ENCODE data around the gene TOMM6. TPM values are rescaled to one million over a fixed set of nuclear protein-coding genes. Genes with fewer than 3 reads are reported as not detected.
"Not testable (repeated sequence)": the region's sequence is repeated elsewhere in the genome, so short reads cannot be mapped to it uniquely, and the experiment has no call there.

Gene TOMM6
- total RNA-seq, 2 experiments from 2014 or later: 167 to 202 TPM

- ChIA-PET POLR2A (no interaction called here), CTCF (interaction anchor here (1.6 to 3.9 kb wide), 3 partner anchors 9 to 248 kb away, joined by 4 to 28 read pairs (median 5); partner anchors contain the start of gene TOMM6)
- Mint-ChIP-seq H3K4me3 (no peak overlapping the region), H3K4me1 (peaks cover 3% of the 10 kb centered on the region), H3K27ac (no peak overlapping the region), H3K36me3 (ENCODE audit: low read depth) (peaks cover 9% of the 10 kb centered on the region), H3K27me3 (no peaks in the 10 kb centered on the region), H3K9me3 (no peaks in the 10 kb centered on the region)
- DNase-seq: no peak
Observed at GRCh38 chr6:41796474-41796873, 9.0 kb downstream of the TOMM6 start.

- no peaks in the 10 kb centered on the region for H3K9me3 Mint-ChIP-seq
- H3K4me1 Mint-ChIP-seq: peaks cover 3% of the 10 kb centered on the region
- no peak for DNase-seq
- ChIA-PET POLR2A (interaction anchor here (0.5 kb wide), 1 partner anchor 1707 kb away, joined by 3 read pairs; no protein-coding TSS in a partner anchor), CTCF (interaction anchor here (1.9 to 3.9 kb wide), 2 partner anchors 12 to 244 kb away, joined by 4 to 28 read pairs; partner anchors contain the start of gene TOMM6)
- H3K27me3 Mint-ChIP-seq: no peaks in the 10 kb centered on the region
- no peak overlapping the region for H3K27ac Mint-ChIP-seq
- H3K4me3 Mint-ChIP-seq: no peak overlapping the region
- H3K36me3 Mint-ChIP-seq (ENCODE audit: low read depth): no peaks in the 10 kb centered on the region
Observed at GRCh38 chr6:41798901-41799558, 11.5 kb downstream of the TOMM6 start.

GRCh38 chr6:41799559-41799911 is 12.0 kb downstream of the TOMM6 start:
- no peak overlapping the region for H3K4me3 Mint-ChIP-seq
- CTCF ChIA-PET: interaction anchor here (1.5 to 3.9 kb wide), 3 partner anchors 13 to 244 kb away, joined by 4 to 28 read pairs (median 4); partner anchors contain the start of gene TOMM6
- POLR2A ChIA-PET: no interaction called here

GRCh38 chr6:41801380-41801779 is 13.9 kb downstream of the TOMM6 start:
- H3K36me3 Mint-ChIP-seq (ENCODE audit: low read depth): no peaks in the 10 kb centered on the region
- peaks cover 2% of the 10 kb centered on the region for H3K4me1 Mint-ChIP-seq
- no peaks in the 10 kb centered on the region for H3K27me3 Mint-ChIP-seq
- no peaks in the 10 kb centered on the region for H3K9me3 Mint-ChIP-seq
- ChIA-PET CTCF (interaction anchor here (1.3 to 1.7 kb wide), 3 partner anchors 14 to 243 kb away, joined by 3 to 12 read pairs (median 9); partner anchors contain the start of genes MED20 and TOMM6), POLR2A (no interaction called here)
- DNase-seq: no peak
- H3K27ac Mint-ChIP-seq: no peak overlapping the region
- no peak overlapping the region for H3K4me3 Mint-ChIP-seq

More at GRCh38 chr6:41799559-41799911, 12.0 kb downstream of the TOMM6 start:
- Mint-ChIP-seq H3K27me3 (no peaks in the 10 kb centered on the region), H3K9me3 (no peaks in the 10 kb centered on the region), H3K4me1 (peaks cover 3% of the 10 kb centered on the region), H3K36me3 (ENCODE audit: low read depth) (no peaks in the 10 kb centered on the region), H3K27ac (no peak overlapping the region)
- no peak for DNase-seq

- no peaks in the 10 kb centered on the region for H3K9me3 Mint-ChIP-seq
- H3K27me3 Mint-ChIP-seq: no peaks in the 10 kb centered on the region
- H3K4me3 Mint-ChIP-seq: no peak overlapping the region
- ChIA-PET CTCF (interaction anchor here (0.7 to 1.7 kb wide), 3 partner anchors 9 to 18 kb away, joined by 3 to 5 read pairs (median 4); partner anchors contain the start of gene TOMM6), POLR2A (no interaction called here)
- DNase-seq: no peak
- no peaks in the 10 kb centered on the region for H3K36me3 Mint-ChIP-seq (ENCODE audit: low read depth)
- no peak overlapping the region for H3K27ac Mint-ChIP-seq
- H3K4me1 Mint-ChIP-seq: no peaks in the 10 kb centered on the region
Observed at GRCh38 chr6:41805830-41806774, 18.6 kb downstream of the TOMM6 start.

- no peaks in the 10 kb centered on the region for H3K27me3 Mint-ChIP-seq
- H3K4me1 Mint-ChIP-seq: peaks cover 2% of the 10 kb centered on the region
- POLR2A ChIA-PET: no interaction called here
- no peak for DNase-seq
- H3K4me3 Mint-ChIP-seq: no peak overlapping the region
- H3K9me3 Mint-ChIP-seq: no peaks in the 10 kb centered on the region
- CTCF ChIA-PET: no interaction called here
- no peak overlapping the region for H3K27ac Mint-ChIP-seq
- H3K36me3 Mint-ChIP-seq (ENCODE audit: low read depth): no peaks in the 10 kb centered on the region
Observed at GRCh38 chr6:41811095-41811494, 23.6 kb downstream of the TOMM6 start.

GRCh38 chr6:41811946-41812345 is 24.5 kb downstream of the TOMM6 start:
- H3K9me3 Mint-ChIP-seq; H3K4me3 Mint-ChIP-seq; H3K27me3 Mint-ChIP-seq; POLR2A ChIA-PET; H3K4me1 Mint-ChIP-seq; H3K36me3 Mint-ChIP-seq (ENCODE audit: low read depth); H3K27ac Mint-ChIP-seq; DNase-seq: not testable (repeated sequence)
- CTCF ChIA-PET: interaction anchor here (0.9 kb wide), 1 partner anchor 124 kb away, joined by 3 read pairs; no protein-coding TSS in a partner anchor

GRCh38 chr6:41813469-41813868 is 26.0 kb downstream of the TOMM6 start:
- no peaks in the 10 kb centered on the region for H3K27me3 Mint-ChIP-seq
- ChIA-PET POLR2A (no interaction called here), CTCF (interaction anchor here (0.6 to 1.2 kb wide), 3 partner anchors 9 to 228 kb away, joined by 3 to 4 read pairs (median 3); no protein-coding TSS in a partner anchor)
- H3K36me3 Mint-ChIP-seq (ENCODE audit: low read depth): no peaks in the 10 kb centered on the region
- H3K4me3 Mint-ChIP-seq: no peak overlapping the region
- no peaks in the 10 kb centered on the region for H3K9me3 Mint-ChIP-seq
- peaks cover 4% of the 10 kb centered on the region for H3K4me1 Mint-ChIP-seq
- H3K27ac Mint-ChIP-seq: no peak overlapping the region
- DNase-seq: no peak

GRCh38 chr6:41813956-41814355 is 26.5 kb downstream of the TOMM6 start:
- Mint-ChIP-seq H3K27ac (no peak overlapping the region), H3K36me3 (ENCODE audit: low read depth) (no peaks in the 10 kb centered on the region), H3K27me3 (no peaks in the 10 kb centered on the region), H3K9me3 (no peaks in the 10 kb centered on the region), H3K4me3 (no peak overlapping the region), H3K4me1 (peaks cover 4% of the 10 kb centered on the region)
- no peak for DNase-seq
- ChIA-PET POLR2A (no interaction called here), CTCF (interaction anchor here (0.6 to 1.5 kb wide), 3 partner anchors 9 to 122 kb away, joined by 3 to 4 read pairs (median 3); no protein-coding TSS in a partner anchor)

GRCh38 chr6:41814629-41815028 is 27.1 kb downstream of the TOMM6 start:
- Mint-ChIP-seq H3K36me3 (ENCODE audit: low read depth) (no peaks in the 10 kb centered on the region), H3K9me3 (no peaks in the 10 kb centered on the region), H3K27ac (no peak overlapping the region), H3K4me3 (no peak overlapping the region), H3K27me3 (no peaks in the 10 kb centered on the region), H3K4me1 (peaks cover 4% of the 10 kb centered on the region)
- ChIA-PET POLR2A (no interaction called here), CTCF (interaction anchor here (1.5 to 1.9 kb wide), 2 partner anchors 27 to 32 kb away, joined by 3 to 7 read pairs; partner anchors contain the start of gene TOMM6)
- no peak for DNase-seq

GRCh38 chr6:41815587-41815986 is 28.1 kb downstream of the TOMM6 start:
- H3K4me1 Mint-ChIP-seq: peaks cover 4% of the 10 kb centered on the region
- DNase-seq: no peak
- no peaks in the 10 kb centered on the region for H3K27me3 Mint-ChIP-seq
- no peaks in the 10 kb centered on the region for H3K36me3 Mint-ChIP-seq (ENCODE audit: low read depth)
- H3K4me3 Mint-ChIP-seq: no peak overlapping the region
- ChIA-PET POLR2A (no interaction called here), CTCF (interaction anchor here (1.5 to 1.9 kb wide), 2 partner anchors 28 to 32 kb away, joined by 3 to 7 read pairs; partner anchors contain the start of gene TOMM6)
- no peak overlapping the region for H3K27ac Mint-ChIP-seq
- H3K9me3 Mint-ChIP-seq: no peaks in the 10 kb centered on the region

GRCh38 chr6:41818271-41819054 is 31.0 kb downstream of the TOMM6 start:
- CTCF ChIA-PET: interaction anchor here (1.1 to 1.4 kb wide), 2 partner anchors 31 to 225 kb away, joined by 3 read pairs; partner anchors contain the start of gene TOMM6
- no peak for DNase-seq
- no peaks in the 10 kb centered on the region for H3K36me3 Mint-ChIP-seq (ENCODE audit: low read depth)
- peaks cover 4% of the 10 kb centered on the region for H3K4me1 Mint-ChIP-seq
- H3K27ac Mint-ChIP-seq: no peak overlapping the region
- H3K9me3 Mint-ChIP-seq: no peaks in the 10 kb centered on the region
- H3K4me3 Mint-ChIP-seq: no peak overlapping the region
- POLR2A ChIA-PET: interaction anchor here (0.6 kb wide), 1 partner anchor 1058 kb away, joined by 3 read pairs; no protein-coding TSS in a partner anchor
- no peaks in the 10 kb centered on the region for H3K27me3 Mint-ChIP-seq

All from activated CD4-positive, alpha-beta T cell treated with anti-CD3 and anti-CD28 coated beads, Interleukin-2, amount 10 ng/mL, durations not matched to agents 7 days and 5 days (primary cell).